HepG2 (cell line): ENCODE measurements around the gene JADE2. TPM values are rescaled to one million over a fixed set of nuclear protein-coding genes. Genes with fewer than 3 reads are reported as not detected.

Experiments
- ATF1 ChIP-seq: IDR thresholded peaks from 2 replicates; pipeline ENCODE4 v1.6.1; 2016; ENCODE audit warnings: mild to moderate bottlenecking, control low read depth
- CHD4 ChIP-seq: fragments of 200-600 bp; sonication (generic); IDR thresholded peaks from 2 replicates; pipeline ENCODE4 v1.7.0; 2017; ENCODE audit warnings: mild to moderate bottlenecking, low read length, borderline replicate concordance
- EHMT2 ChIP-seq: fragments of 200-600 bp; sonication (generic); IDR thresholded peaks from 2 replicates; pipeline ENCODE4 v1.7.0; 2017; ENCODE audit warnings: antibody characterized with exemption, low read depth, low read length, borderline replicate concordance
- IKZF1 ChIP-seq: fragments of 450-650 bp; IDR thresholded peaks from 2 replicates; pipeline ENCODE4 v1.7.1; 2016
- KLF12 ChIP-seq: sonication (generic); formaldehyde crosslinking; IDR thresholded peaks from 2 replicates; pipeline ENCODE4 v1.4.0; 2020; ENCODE audit warnings: missing genetic modification reagents, borderline replicate concordance
- RARG ChIP-seq: sonication (generic); formaldehyde crosslinking; IDR thresholded peaks from 2 replicates; pipeline ENCODE4 v1.4.0; 2020; ENCODE audit warnings: low read depth, mild to moderate bottlenecking, missing genetic modification reagents
- SIN3A ChIP-seq: IDR thresholded peaks from 2 replicates; pipeline ENCODE4 v1.6.1; 2011; ENCODE audit warnings: low read depth, mild to moderate bottlenecking, control low read depth, low read length, borderline replicate concordance
- TAF1 ChIP-seq: sonication (generic); formaldehyde crosslinking; IDR thresholded peaks from 2 replicates; pipeline ENCODE4 v1.4.0; 2020; ENCODE audit warnings: missing genetic modification reagents
- ZBTB42 ChIP-seq: sonication (generic); formaldehyde crosslinking; IDR thresholded peaks from 2 replicates; pipeline ENCODE4 v1.5.0; 2020; ENCODE audit warnings: mild to moderate bottlenecking, missing genetic modification reagents
- ZNF207 ChIP-seq: fragments of 450-650 bp; IDR thresholded peaks from 2 replicates; pipeline ENCODE4 v1.6.1; 2016; ENCODE audit warnings: antibody characterized with exemption, borderline replicate concordance
- ZNF441 ChIP-seq: sonication (generic); formaldehyde crosslinking; IDR thresholded peaks from 2 replicates; pipeline ENCODE4 v1.7.0; 2021; ENCODE audit warnings: missing genetic modification reagents, borderline replicate concordance
- ZNF558 ChIP-seq: sonication (generic); formaldehyde crosslinking; IDR thresholded peaks from 2 replicates; pipeline ENCODE4 v1.9.0; 2022; ENCODE audit warnings: mild to moderate bottlenecking, missing genetic modification reagents, borderline replicate concordance
- ZNF788 ChIP-seq: sonication (generic); formaldehyde crosslinking; IDR thresholded peaks from 2 replicates; pipeline ENCODE4 v1.5.0; 2020; ENCODE audit warnings: mild to moderate bottlenecking, missing genetic modification reagents, borderline replicate concordance
- ZNF816 ChIP-seq: sonication (generic); formaldehyde crosslinking; IDR thresholded peaks from 2 replicates; pipeline ENCODE4 v1.8.0; 2022; ENCODE audit warnings: missing genetic modification reagents, mild to moderate bottlenecking, borderline replicate concordance
- ZNF878 ChIP-seq: sonication (generic); formaldehyde crosslinking; IDR thresholded peaks from 2 replicates; pipeline ENCODE4 v1.8.1; 2023; ENCODE audit warnings: mild to moderate bottlenecking, missing genetic modification reagents, moderate library complexity
- polyA plus RNA-seq, 8 experiments: library from polyadenylated mRNA; depleted of rRNA in 3 of 8; stranded (reverse) in 7 of 8; unstranded in 1 of 8; fragments of >200 nt; fragmentation: Illumina TruSeq in 4 of 8; extraction: Trizol in 4 of 8; gene quantifications; 2 replicates each; pipeline versions ENCODE4 v1.2.1 to v1.2.3, GENCODE V29; 2011 to 2016; ENCODE audit warnings: low read depth in 4 of 8, missing spikeins in 1 of 8, mixed read lengths in 1 of 8; ENCODE audit not compliant: insufficient read depth in 1 of 8
- total RNA-seq, 5 experiments: library from RNA; depleted of rRNA; stranded (reverse); fragments of >200 nt; fragmentation: Illumina TruSeq; extraction: Trizol; gene quantifications; 2 replicates each; pipeline ENCODE4 v1.2.3, GENCODE V29; 2016; ENCODE audit warnings: low read depth in 1 of 5
- TF ChIP-seq, protein P1 (sequence below): sonication (generic); formaldehyde crosslinking; IDR thresholded peaks from 2 replicates; pipeline ENCODE4 v1.4.0; 2020; ENCODE audit warnings: low read depth, missing genetic modification reagents
- TF ChIP-seq, protein P2 (sequence below): IDR thresholded peaks from 2 replicates; pipeline ENCODE4 v1.6.1; 2016; ENCODE audit warnings: mild to moderate bottlenecking
- TF ChIP-seq, protein P3 (sequence below): sonication (generic); formaldehyde crosslinking; conservative IDR thresholded peaks from 2 replicates; pipeline ENCODE4 v1.8.0; 2022; ENCODE audit warnings: low read depth, missing genetic modification reagents
- TF ChIP-seq, protein P4 (sequence below): sonication (generic); formaldehyde crosslinking; IDR thresholded peaks from 2 replicates; pipeline ENCODE4 v1.8.0; 2022; ENCODE audit warnings: mild to moderate bottlenecking, missing genetic modification reagents, borderline replicate concordance

The JADE2 gene
- total and polyA plus RNA-seq, 2 of the 13 experiments (the other 11 are each of a cell fraction or from before 2014, with no cell fraction given), result 7.5 to 15.1 TPM

DNA sequence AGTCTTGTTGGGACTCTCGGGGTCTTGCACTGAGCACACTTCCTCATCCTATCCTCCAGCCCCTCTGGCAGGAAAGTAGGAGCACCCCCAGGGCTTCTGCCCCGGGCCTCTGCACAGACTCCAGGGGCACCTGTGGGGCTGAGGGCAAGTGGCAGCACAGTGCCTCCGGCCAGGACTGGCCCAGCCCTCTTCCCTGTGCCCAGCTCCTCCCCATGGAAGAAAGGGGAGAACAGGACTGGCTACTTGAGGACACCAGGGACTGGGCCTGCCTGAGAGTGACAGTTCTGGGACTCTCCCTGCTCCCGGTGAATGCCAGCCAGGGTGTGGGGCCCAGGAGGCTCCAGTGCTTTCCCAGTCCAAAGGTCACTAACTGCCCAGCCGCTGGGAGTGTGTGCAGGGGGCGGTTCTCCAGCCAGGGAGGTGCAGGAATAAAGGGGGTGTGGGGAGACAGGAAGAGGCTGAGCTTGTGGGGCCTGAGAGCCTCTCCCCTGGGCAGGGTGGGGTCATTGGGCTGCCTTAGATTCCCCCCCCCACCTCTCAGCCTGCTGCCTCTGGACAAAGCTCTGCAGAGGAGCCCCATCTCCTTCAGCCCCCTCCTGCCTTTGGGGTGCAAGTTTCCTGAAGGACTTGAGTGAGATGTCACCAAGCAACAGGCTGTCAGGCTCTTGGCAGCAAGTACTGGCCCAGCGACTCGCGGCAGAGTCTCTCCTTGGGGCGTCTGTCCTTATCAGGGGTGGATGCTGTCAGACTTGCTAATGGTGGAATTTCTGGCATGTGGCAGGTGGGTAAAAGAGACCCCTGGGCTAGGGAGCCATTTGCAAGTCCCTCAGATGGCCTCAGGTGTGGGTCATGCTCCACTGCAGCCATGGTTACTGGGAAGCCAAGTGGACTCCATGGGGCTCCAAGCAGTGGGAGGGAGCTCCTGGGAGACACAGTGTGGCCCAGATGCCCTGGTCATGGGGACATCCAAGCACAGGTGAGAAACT lies 19.1 kb upstream of the JADE2 start (continued):
- no peak for TF ChIP-seq RARG
- no peak for TF ChIP-seq ZBTB42
- TF ChIP-seq EHMT2, result no peak; the same call in 1 of the 2 replicates
- TF ChIP-seq, protein P1, sequence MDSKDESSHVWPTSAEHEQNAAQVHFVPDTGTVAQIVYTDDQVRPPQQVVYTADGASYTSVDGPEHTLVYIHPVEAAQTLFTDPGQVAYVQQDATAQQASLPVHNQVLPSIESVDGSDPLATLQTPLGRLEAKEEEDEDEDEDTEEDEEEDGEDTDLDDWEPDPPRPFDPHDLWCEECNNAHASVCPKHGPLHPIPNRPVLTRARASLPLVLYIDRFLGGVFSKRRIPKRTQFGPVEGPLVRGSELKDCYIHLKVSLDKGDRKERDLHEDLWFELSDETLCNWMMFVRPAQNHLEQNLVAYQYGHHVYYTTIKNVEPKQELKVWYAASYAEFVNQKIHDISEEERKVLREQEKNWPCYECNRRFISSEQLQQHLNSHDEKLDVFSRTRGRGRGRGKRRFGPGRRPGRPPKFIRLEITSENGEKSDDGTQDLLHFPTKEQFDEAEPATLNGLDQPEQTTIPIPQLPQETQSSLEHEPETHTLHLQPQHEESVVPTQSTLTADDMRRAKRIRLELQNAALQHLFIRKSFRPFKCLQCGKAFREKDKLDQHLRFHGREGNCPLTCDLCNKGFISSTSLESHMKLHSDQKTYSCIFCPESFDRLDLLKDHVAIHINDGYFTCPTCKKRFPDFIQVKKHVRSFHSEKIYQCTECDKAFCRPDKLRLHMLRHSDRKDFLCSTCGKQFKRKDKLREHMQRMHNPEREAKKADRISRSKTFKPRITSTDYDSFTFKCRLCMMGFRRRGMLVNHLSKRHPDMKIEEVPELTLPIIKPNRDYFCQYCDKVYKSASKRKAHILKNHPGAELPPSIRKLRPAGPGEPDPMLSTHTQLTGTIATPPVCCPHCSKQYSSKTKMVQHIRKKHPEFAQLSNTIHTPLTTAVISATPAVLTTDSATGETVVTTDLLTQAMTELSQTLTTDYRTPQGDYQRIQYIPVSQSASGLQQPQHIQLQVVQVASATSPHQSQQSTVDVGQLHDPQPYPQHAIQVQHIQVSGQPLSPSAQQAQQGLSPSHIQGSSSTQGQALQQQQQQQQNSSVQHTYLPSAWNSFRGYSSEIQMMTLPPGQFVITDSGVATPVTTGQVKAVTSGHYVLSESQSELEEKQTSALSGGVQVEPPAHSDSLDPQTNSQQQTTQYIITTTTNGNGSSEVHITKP (CRISPR knock-in tag), result peak; percentile 60
- TF ChIP-seq SIN3A, result peak; percentile 30; the same call in 1 of the 2 replicates
- TF ChIP-seq, protein P2, sequence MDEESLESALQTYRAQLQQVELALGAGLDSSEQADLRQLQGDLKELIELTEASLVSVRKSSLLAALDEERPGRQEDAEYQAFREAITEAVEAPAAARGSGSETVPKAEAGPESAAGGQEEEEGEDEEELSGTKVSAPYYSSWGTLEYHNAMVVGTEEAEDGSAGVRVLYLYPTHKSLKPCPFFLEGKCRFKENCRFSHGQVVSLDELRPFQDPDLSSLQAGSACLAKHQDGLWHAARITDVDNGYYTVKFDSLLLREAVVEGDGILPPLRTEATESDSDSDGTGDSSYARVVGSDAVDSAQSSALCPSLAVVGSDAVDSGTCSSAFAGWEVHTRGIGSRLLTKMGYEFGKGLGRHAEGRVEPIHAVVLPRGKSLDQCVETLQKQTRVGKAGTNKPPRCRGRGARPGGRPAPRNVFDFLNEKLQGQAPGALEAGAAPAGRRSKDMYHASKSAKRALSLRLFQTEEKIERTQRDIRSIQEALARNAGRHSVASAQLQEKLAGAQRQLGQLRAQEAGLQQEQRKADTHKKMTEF (CRISPR knock-in tag), result peak; percentile 96
- no peak for TF ChIP-seq ATF1 (CRISPR knock-in tag)
- TF ChIP-seq, protein P3, sequence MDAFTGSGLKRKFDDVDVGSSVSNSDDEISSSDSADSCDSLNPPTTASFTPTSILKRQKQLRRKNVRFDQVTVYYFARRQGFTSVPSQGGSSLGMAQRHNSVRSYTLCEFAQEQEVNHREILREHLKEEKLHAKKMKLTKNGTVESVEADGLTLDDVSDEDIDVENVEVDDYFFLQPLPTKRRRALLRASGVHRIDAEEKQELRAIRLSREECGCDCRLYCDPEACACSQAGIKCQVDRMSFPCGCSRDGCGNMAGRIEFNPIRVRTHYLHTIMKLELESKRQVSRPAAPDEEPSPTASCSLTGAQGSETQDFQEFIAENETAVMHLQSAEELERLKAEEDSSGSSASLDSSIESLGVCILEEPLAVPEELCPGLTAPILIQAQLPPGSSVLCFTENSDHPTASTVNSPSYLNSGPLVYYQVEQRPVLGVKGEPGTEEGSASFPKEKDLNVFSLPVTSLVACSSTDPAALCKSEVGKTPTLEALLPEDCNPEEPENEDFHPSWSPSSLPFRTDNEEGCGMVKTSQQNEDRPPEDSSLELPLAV (CRISPR knock-in tag), result no peak
- TF ChIP-seq, protein P4, sequence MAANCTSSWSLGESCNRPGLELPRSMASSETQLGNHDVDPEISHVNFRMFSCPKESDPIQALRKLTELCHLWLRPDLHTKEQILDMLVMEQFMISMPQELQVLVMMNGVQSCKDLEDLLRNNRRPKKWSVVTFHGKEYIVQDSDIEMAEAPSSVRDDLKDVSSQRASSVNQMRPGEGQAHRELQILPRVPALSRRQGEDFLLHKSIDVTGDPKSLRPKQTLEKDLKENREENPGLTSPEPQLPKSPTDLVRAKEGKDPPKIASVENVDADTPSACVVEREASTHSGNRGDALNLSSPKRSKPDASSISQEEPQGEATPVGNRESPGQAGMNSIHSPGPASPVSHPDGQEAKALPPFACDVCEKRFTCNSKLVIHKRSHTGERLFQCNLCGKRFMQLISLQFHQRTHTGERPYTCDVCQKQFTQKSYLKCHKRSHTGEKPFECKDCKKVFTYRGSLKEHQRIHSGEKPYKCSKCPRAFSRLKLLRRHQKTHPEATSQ (CRISPR knock-in tag), result peak; percentile 15; the same call in 1 of the 2 replicates
- no peak for TF ChIP-seq IKZF1
- TF ChIP-seq ZNF788 (CRISPR knock-in tag), result peak; percentile 99
- no peak for TF ChIP-seq ZNF558 (CRISPR knock-in tag)
- TF ChIP-seq TAF1, result peak; percentile 91
- 0 out of 2 replicates have a peak, but pooled peaks have one; percentile 49 for TF ChIP-seq CHD4
- no peak for TF ChIP-seq ZNF207
- TF ChIP-seq ZNF878 (CRISPR knock-in tag), result peak; percentile 85; the same call in 1 of the 2 replicates
- no peak; the same call in 1 of the 2 replicates for TF ChIP-seq ZNF816 (CRISPR knock-in tag)
- TF ChIP-seq KLF12 (CRISPR knock-in tag), result peak; percentile 66
- no peak; the same call in 1 of the 2 replicates for TF ChIP-seq ZNF441 (CRISPR knock-in tag)
